Endothelial cell (in vitro differentiated cells): ENCODE measurements around the gene AP4E1. TPM values are rescaled to one million over a fixed set of nuclear protein-coding genes. Genes with fewer than 3 reads are reported as not detected.

Source experiments
- DNase-seq: peaks from one replicate; pipeline ENCODE4 v3.0.0; 2021; ENCODE audit warnings: low spot score
- H3K27ac Mint-ChIP-seq: one replicate; pipeline ENCODE4 v1.8.0; 2021; ENCODE audit warnings: mixed read lengths, inconsistent platforms; ENCODE audit not compliant: unreplicated experiment
- H3K27me3 Mint-ChIP-seq: one replicate; pipeline ENCODE4 v1.8.0; 2021; ENCODE audit warnings: mild to moderate bottlenecking, moderate library complexity, mixed read lengths, inconsistent platforms; ENCODE audit not compliant: unreplicated experiment
- H3K36me3 Mint-ChIP-seq: one replicate; pipeline ENCODE4 v1.8.0; 2021; ENCODE audit warnings: mild to moderate bottlenecking, low read depth, mixed read lengths, inconsistent platforms; ENCODE audit not compliant: unreplicated experiment
- H3K4me1 Mint-ChIP-seq: one replicate; pipeline ENCODE4 v1.8.0; 2021; ENCODE audit warnings: mild to moderate bottlenecking, mixed read lengths, inconsistent platforms; ENCODE audit not compliant: unreplicated experiment
- H3K4me3 Mint-ChIP-seq: one replicate; pipeline ENCODE4 v1.8.0; 2021; ENCODE audit warnings: mild to moderate bottlenecking, mixed read lengths, inconsistent platforms; ENCODE audit not compliant: unreplicated experiment
- H3K9me3 Mint-ChIP-seq: one replicate; pipeline ENCODE4 v1.8.0; 2021; ENCODE audit warnings: mixed read lengths, inconsistent platforms; ENCODE audit not compliant: unreplicated experiment
- CTCF ChIP-seq: fragments of 200-600 bp; sonication (generic); IDR thresholded peaks from one replicate; pipeline ENCODE4 v1.5.0; 2021; ENCODE audit warnings: antibody characterized with exemption; ENCODE audit not compliant: unreplicated experiment
- total RNA-seq: library from RNA; stranded (reverse); fragmentation: NEBNext Ultra II Directional; extraction: Animal tissue kit (Norgen Biotek cat#: 25700); gene quantifications from one replicate; pipeline ENCODE4 v1.2.1, GENCODE V29; 2021; ENCODE audit not compliant: unreplicated experiment

AP4E1 gene
- total RNA-seq, 1 donor from 2014 or later = 7.4 TPM

GRCh38 chr15:50971542-50971941 lies 63.1 kb downstream of the AP4E1 start:
- Mint-ChIP-seq H3K9me3 (no peaks in the 10 kb centered on the region), H3K27me3 (no peaks in the 10 kb centered on the region), H3K4me3 (no peak overlapping the region), H3K4me1 (no peaks in the 10 kb centered on the region), H3K27ac (no peak overlapping the region), H3K36me3 (peaks cover 38% of the 10 kb centered on the region)
- TF ChIP-seq CTCF = no peak
- DNase-seq = no peak

- Mint-ChIP-seq H3K27ac (no peak overlapping the region), H3K36me3 (peaks cover 38% of the 10 kb centered on the region), H3K9me3 (no peaks in the 10 kb centered on the region), H3K4me1 (no peaks in the 10 kb centered on the region), H3K4me3 (no peak overlapping the region), H3K27me3 (no peaks in the 10 kb centered on the region)
- DNase-seq = no peak
- no peak for TF ChIP-seq CTCF
Measured at GRCh38 chr15:50973605-50974004, 65.1 kb downstream of the AP4E1 start.

GRCh38 chr15:50977162-50977561 lies 68.7 kb downstream of the AP4E1 start:
- Mint-ChIP-seq H3K9me3 (no peaks in the 10 kb centered on the region), H3K27ac (no peak overlapping the region), H3K4me3 (no peak overlapping the region), H3K27me3 (no peaks in the 10 kb centered on the region), H3K36me3 (peaks cover 17% of the 10 kb centered on the region), H3K4me1 (no peaks in the 10 kb centered on the region)
- TF ChIP-seq CTCF = no peak
- no peak for DNase-seq

- Mint-ChIP-seq H3K9me3 (no peaks in the 10 kb centered on the region), H3K4me1 (no peaks in the 10 kb centered on the region), H3K27ac (no peak overlapping the region), H3K36me3 (peaks cover 19% of the 10 kb centered on the region), H3K4me3 (no peak overlapping the region), H3K27me3 (no peaks in the 10 kb centered on the region)
- no peak for DNase-seq
- TF ChIP-seq CTCF = no peak
Measured at GRCh38 chr15:50978580-50978979, 70.1 kb downstream of the AP4E1 start.

GRCh38 chr15:50979041-50979440 lies 70.6 kb downstream of the AP4E1 start:
- no peak for TF ChIP-seq CTCF
- H3K27ac Mint-ChIP-seq = no peak overlapping the region
- no peaks in the 10 kb centered on the region for H3K27me3 Mint-ChIP-seq
- no peak for DNase-seq
- peaks cover 23% of the 10 kb centered on the region for H3K36me3 Mint-ChIP-seq
- no peaks in the 10 kb centered on the region for H3K9me3 Mint-ChIP-seq
- H3K4me1 Mint-ChIP-seq = no peaks in the 10 kb centered on the region
- no peak overlapping the region for H3K4me3 Mint-ChIP-seq
